MM.1S (cell line): ENCODE results near the gene DNPH1.

ENCODE experiments used
- DNase-seq: peaks from one replicate; pipeline ENCODE4 v3.0.0-alpha.2; 2015
- H2AFZ ChIP-seq: fragments of 300-600 bp; sonication (generic); 2 replicates; pipeline ENCODE4 v1.6.0; 2016; ENCODE audit warnings: antibody characterized with exemption, low read length
- H3F3A ChIP-seq: fragments of 300-600 bp; sonication (generic); 2 replicates; pipeline ENCODE4 v1.6.1; 2016; ENCODE audit warnings: mild to moderate bottlenecking, antibody characterized with exemption, low read length, moderate library complexity, mixed read lengths; ENCODE audit not compliant: insufficient read depth
- H3K27ac ChIP-seq: fragments of 300-600 bp; sonication (generic); 2 replicates; pipeline ENCODE4 v1.5.1; 2016; ENCODE audit warnings: mild to moderate bottlenecking, low read length
- H3K27me3 ChIP-seq: fragments of 300-600 bp; sonication (generic); replicated peaks from 2 replicates; pipeline ENCODE4 v1.6.0; 2016; ENCODE audit warnings: low read length; ENCODE audit not compliant: insufficient read depth
- H3K36me3 ChIP-seq: fragments of 300-600 bp; sonication (generic); replicated peaks from 2 replicates; pipeline ENCODE4 v1.6.1; 2016; ENCODE audit warnings: mild to moderate bottlenecking, low read length, mixed read lengths; ENCODE audit not compliant: insufficient read depth
- H3K4me1 ChIP-seq: fragments of 300-600 bp; sonication (generic); 2 replicates; pipeline ENCODE4 v1.6.1; 2016; ENCODE audit warnings: low read length, mixed read lengths
- H3K4me2 ChIP-seq: fragments of 300-600 bp; sonication (generic); 2 replicates; pipeline ENCODE4 v1.6.0; 2016; ENCODE audit warnings: low read depth, low read length
- H3K4me3 ChIP-seq: fragments of 300-600 bp; sonication (generic); 2 replicates; pipeline ENCODE4 v1.5.1; 2016; ENCODE audit warnings: low read length, mixed read lengths
- H3K79me2 ChIP-seq: fragments of 300-600 bp; sonication (generic); 2 replicates; pipeline ENCODE4 v1.6.1; 2016; ENCODE audit warnings: mixed run types, low read length, mixed read lengths
- H3K9ac ChIP-seq: fragments of 300-600 bp; sonication (generic); 2 replicates; pipeline ENCODE4 v1.6.1; 2016; ENCODE audit warnings: low read length, mixed read lengths
- H3K9me2 ChIP-seq: fragments of 300-600 bp; sonication (generic); replicated peaks from 2 replicates; pipeline ENCODE4 v1.6.1; 2016; ENCODE audit warnings: mild to moderate bottlenecking, low read length, mixed read lengths; ENCODE audit not compliant: insufficient read depth
- H3K9me3 ChIP-seq: fragments of 300-600 bp; sonication (generic); replicated peaks from 2 replicates; pipeline ENCODE4 v1.6.1; 2016; ENCODE audit warnings: mild to moderate bottlenecking, low read length, mixed read lengths; ENCODE audit not compliant: insufficient read depth
- H4K20me1 ChIP-seq: fragments of 300-600 bp; sonication (generic); 2 replicates; pipeline ENCODE4 v1.6.1; 2016; ENCODE audit warnings: mild to moderate bottlenecking, low read length, moderate library complexity, mixed read lengths; ENCODE audit not compliant: insufficient read depth
- CTCF ChIP-seq: fragments of 300-600 bp; sonication (generic); IDR thresholded peaks from 2 replicates; pipeline ENCODE4 v1.5.1; 2016; ENCODE audit warnings: antibody characterized with exemption, low read length, mixed read lengths
- EZH2 ChIP-seq: fragments of 300-600 bp; sonication (generic); optimal IDR thresholded peaks from 2 replicates; pipeline ENCODE3; 2017; ENCODE audit warnings: low read depth, mild to moderate bottlenecking, antibody characterized with exemption, low read length, mixed read lengths
- EZH2phosphoT487 ChIP-seq: fragments of 300-600 bp; sonication (generic); IDR thresholded peaks from 2 replicates; pipeline ENCODE4 v1.6.1; 2018; ENCODE audit warnings: antibody characterized with exemption, low read length

Gene DNPH1

GRCh38 chr6:43254846-43255245 is 25.6 kb upstream of the DNPH1 start:
- peaks cover 13% of the 10 kb centered on the region for H3K4me1 ChIP-seq
- no peak overlapping the region for H3K4me2 ChIP-seq
- no peak overlapping the region for H3K27ac ChIP-seq

GRCh38 chr6:43254138-43254817 is 25.0 kb upstream of the DNPH1 start:
- no peak for TF ChIP-seq EZH2phosphoT487
- no peak for TF ChIP-seq CTCF
- TF ChIP-seq EZH2: no peak
- no peak for DNase-seq
- Histone ChIP-seq H2AFZ (no peak overlapping the region), H3K9me3 (no peaks in the 10 kb centered on the region), H3K9me2 (no peaks in the 10 kb centered on the region), H3K4me1 (peaks cover 13% of the 10 kb centered on the region), H3K4me2 (no peak overlapping the region), H3K4me3 (no peak overlapping the region), H3K27me3 (no peaks in the 10 kb centered on the region), H3K27ac (no peak overlapping the region), H3K79me2 (no peaks in the 10 kb centered on the region), H3K9ac (no peak overlapping the region), H3K36me3 (no peaks in the 10 kb centered on the region), H3F3A (no peaks in the 10 kb centered on the region), H4K20me1 (no peaks in the 10 kb centered on the region)

More at GRCh38 chr6:43254846-43255245, 25.6 kb upstream of the DNPH1 start:
- no peaks in the 10 kb centered on the region for H3K27me3 ChIP-seq
- H4K20me1 ChIP-seq: no peaks in the 10 kb centered on the region
- TF ChIP-seq EZH2phosphoT487 (no peak), CTCF (no peak), EZH2 (no peak)
- no peaks in the 10 kb centered on the region for H3K9me3 ChIP-seq
- no peak overlapping the region for H3K9ac ChIP-seq
- H3K36me3 ChIP-seq: no peaks in the 10 kb centered on the region
- H3F3A ChIP-seq: no peaks in the 10 kb centered on the region
- no peak overlapping the region for H3K4me3 ChIP-seq
- no peak for DNase-seq
- no peaks in the 10 kb centered on the region for H3K9me2 ChIP-seq
- H3K79me2 ChIP-seq: no peaks in the 10 kb centered on the region
- no peak overlapping the region for H2AFZ ChIP-seq

GRCh38 chr6:43253401-43253800 is 24.1 kb upstream of the DNPH1 start:
- Histone ChIP-seq H3K36me3 (no peaks in the 10 kb centered on the region), H3F3A (no peaks in the 10 kb centered on the region), H3K9me2 (no peaks in the 10 kb centered on the region), H3K27me3 (no peaks in the 10 kb centered on the region), H3K4me2 (no peak overlapping the region), H3K9ac (no peak overlapping the region), H3K79me2 (no peaks in the 10 kb centered on the region), H2AFZ (no peak overlapping the region), H4K20me1 (no peaks in the 10 kb centered on the region), H3K9me3 (no peaks in the 10 kb centered on the region), H3K27ac (no peak overlapping the region), H3K4me3 (no peak overlapping the region), H3K4me1 (peaks cover 13% of the 10 kb centered on the region)
- no peak for TF ChIP-seq EZH2phosphoT487
- TF ChIP-seq CTCF: no peak
- no peak for TF ChIP-seq EZH2
- DNase-seq: no peak
